DOHH2 (cell line): ENCODE data around the gene PNPLA7.

Experiments
- H3F3A ChIP-seq: fragments of 200-600 bp; sonication (generic), shearing (Covaris generic); 2 replicates; pipeline ENCODE4 v1.6.0; 2016; ENCODE audit warnings: antibody characterized with exemption, mild to moderate bottlenecking; ENCODE audit not compliant: control insufficient read depth, insufficient read depth
- H3K27ac ChIP-seq: fragments of 200-600 bp; sonication (generic); 2 replicates; pipeline ENCODE4 v1.5.1; 2014; ENCODE audit warnings: low read depth, mild to moderate bottlenecking, low read length, moderate library complexity
- H3K27me3 ChIP-seq: fragments of 200-600 bp; sonication (generic); 2 replicates; pipeline ENCODE4 v1.6.1; 2014; ENCODE audit warnings: mild to moderate bottlenecking, low read length, mixed read lengths; ENCODE audit not compliant: control insufficient read depth
- H3K36me3 ChIP-seq: fragments of 200-600 bp; sonication (generic); 2 replicates; pipeline ENCODE4 v1.6.1; 2014; ENCODE audit warnings: mild to moderate bottlenecking, low read length, moderate library complexity, mixed read lengths; ENCODE audit not compliant: control insufficient read depth
- H3K4me1 ChIP-seq: fragments of 200-600 bp; sonication (generic); 2 replicates; pipeline ENCODE4 v1.6.1; 2014; ENCODE audit warnings: mild to moderate bottlenecking, low read length, mixed read lengths; ENCODE audit not compliant: control insufficient read depth
- H3K4me2 ChIP-seq: fragments of 200-600 bp; sonication (generic); 2 replicates; pipeline ENCODE4 v1.6.0; 2014; ENCODE audit warnings: mild to moderate bottlenecking, low read length, moderate library complexity
- H3K4me3 ChIP-seq: fragments of 200-600 bp; sonication (generic); 2 replicates; pipeline ENCODE4 v1.5.1; 2014; ENCODE audit warnings: mild to moderate bottlenecking, low read length, mixed read lengths
- H3K79me2 ChIP-seq: fragments of 200-600 bp; sonication (generic); 2 replicates; pipeline ENCODE4 v1.6.1; 2014; ENCODE audit warnings: mild to moderate bottlenecking, low read length, mixed read lengths; ENCODE audit not compliant: control insufficient read depth
- H3K9me2 ChIP-seq: fragments of 200-600 bp; sonication (generic); replicated peaks from 2 replicates; pipeline ENCODE4 v1.6.1; 2014; ENCODE audit warnings: mild to moderate bottlenecking, low read length, mixed read lengths; ENCODE audit not compliant: control insufficient read depth
- H3K9me3 ChIP-seq: fragments of 200-600 bp; sonication (generic); 2 replicates; pipeline ENCODE4 v1.6.1; 2014; ENCODE audit warnings: antibody characterized with exemption, low read length, mixed read lengths; ENCODE audit not compliant: control insufficient read depth, insufficient read depth
- H4K20me1 ChIP-seq: fragments of 200-600 bp; sonication (generic); 2 replicates; pipeline ENCODE4 v1.6.0; 2014; ENCODE audit warnings: low read depth, mild to moderate bottlenecking, antibody characterized with exemption, low read length, moderate library complexity; ENCODE audit not compliant: control insufficient read depth, insufficient read depth
- EZH2phosphoT487 ChIP-seq: fragments of 200-600 bp; sonication (generic); IDR thresholded peaks from 2 replicates; pipeline ENCODE4 v1.6.1; 2017; ENCODE audit warnings: borderline replicate concordance, mild to moderate bottlenecking, antibody characterized with exemption, low read length, moderate library complexity, mixed read lengths
- TF ChIP-seq, protein P1 (sequence below): fragments of 200-600 bp; sonication (generic); IDR thresholded peaks from one replicate; pipeline ENCODE4 v1.5.1; 2014; ENCODE audit warnings: antibody characterized with exemption, mild to moderate bottlenecking, low read depth, low read length; ENCODE audit not compliant: poor library complexity, severe bottlenecking

Gene PNPLA7

DNA sequence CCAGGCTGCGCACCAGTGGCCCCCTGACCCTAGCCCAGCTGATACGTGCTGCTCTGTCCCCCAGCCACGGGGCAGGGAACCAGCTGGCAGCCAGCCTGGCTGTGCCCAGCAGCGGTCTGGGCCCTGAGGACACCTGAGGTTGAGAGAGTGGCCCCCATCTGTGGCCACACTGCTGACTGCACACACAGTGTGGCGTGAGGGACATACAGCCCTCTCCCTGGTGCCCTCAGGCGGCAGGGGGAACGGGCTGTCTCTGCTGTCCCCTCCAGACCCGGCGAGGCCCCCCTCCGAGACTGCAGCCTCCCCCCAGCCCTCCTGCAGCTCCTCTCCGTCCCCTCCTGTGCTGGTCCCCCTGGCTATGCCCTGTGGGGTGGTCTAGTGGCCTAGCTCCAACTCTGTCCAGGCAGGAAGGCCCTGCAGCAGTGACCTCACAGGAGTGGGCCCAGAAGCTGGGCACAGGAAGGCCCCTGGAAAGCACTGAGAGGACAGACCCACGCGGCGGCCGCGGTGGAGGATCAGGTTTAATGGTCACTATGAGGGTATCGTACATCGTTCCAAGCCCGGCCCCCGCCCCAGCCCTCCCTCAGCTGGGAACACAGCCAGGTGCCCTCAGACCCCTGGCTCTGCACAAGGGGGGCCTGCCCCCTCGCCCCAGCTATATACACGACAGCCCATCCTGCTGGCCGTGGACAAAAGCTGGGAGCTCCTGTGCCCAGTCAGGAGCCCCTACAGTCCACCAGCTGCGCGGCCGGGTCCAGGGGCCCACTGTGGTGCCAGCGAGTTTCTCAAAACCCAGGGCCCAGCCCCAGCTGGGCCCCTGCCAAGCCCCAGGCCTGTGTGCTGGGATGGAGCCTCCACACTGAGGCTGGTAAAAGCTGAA, 102.2 kb downstream of the PNPLA7 start:
- TF ChIP-seq, protein P1, sequence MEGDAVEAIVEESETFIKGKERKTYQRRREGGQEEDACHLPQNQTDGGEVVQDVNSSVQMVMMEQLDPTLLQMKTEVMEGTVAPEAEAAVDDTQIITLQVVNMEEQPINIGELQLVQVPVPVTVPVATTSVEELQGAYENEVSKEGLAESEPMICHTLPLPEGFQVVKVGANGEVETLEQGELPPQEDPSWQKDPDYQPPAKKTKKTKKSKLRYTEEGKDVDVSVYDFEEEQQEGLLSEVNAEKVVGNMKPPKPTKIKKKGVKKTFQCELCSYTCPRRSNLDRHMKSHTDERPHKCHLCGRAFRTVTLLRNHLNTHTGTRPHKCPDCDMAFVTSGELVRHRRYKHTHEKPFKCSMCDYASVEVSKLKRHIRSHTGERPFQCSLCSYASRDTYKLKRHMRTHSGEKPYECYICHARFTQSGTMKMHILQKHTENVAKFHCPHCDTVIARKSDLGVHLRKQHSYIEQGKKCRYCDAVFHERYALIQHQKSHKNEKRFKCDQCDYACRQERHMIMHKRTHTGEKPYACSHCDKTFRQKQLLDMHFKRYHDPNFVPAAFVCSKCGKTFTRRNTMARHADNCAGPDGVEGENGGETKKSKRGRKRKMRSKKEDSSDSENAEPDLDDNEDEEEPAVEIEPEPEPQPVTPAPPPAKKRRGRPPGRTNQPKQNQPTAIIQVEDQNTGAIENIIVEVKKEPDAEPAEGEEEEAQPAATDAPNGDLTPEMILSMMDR: no peak
- TF ChIP-seq EZH2phosphoT487: no peak
- no peak overlapping the region for H3K27ac ChIP-seq
- H3K9me3 ChIP-seq: no peaks in the 10 kb centered on the region
- peaks cover 54% of the 10 kb centered on the region for H3K4me1 ChIP-seq
- no peaks in the 10 kb centered on the region for H3K27me3 ChIP-seq
- H3K9me2 ChIP-seq: no peaks in the 10 kb centered on the region
- no peaks in the 10 kb centered on the region for H3K79me2 ChIP-seq
- H4K20me1 ChIP-seq: no peaks in the 10 kb centered on the region; the same call in 1 of the 2 replicates
- no peak overlapping the region for H3K4me3 ChIP-seq
- no peak overlapping the region for H3K4me2 ChIP-seq
- H3K36me3 ChIP-seq: peaks cover 27% of the 10 kb centered on the region
- 0 out of 2 replicates have a peak, but pooled peaks cover 6% of the 10 kb centered on the region for H3F3A ChIP-seq

DNA sequence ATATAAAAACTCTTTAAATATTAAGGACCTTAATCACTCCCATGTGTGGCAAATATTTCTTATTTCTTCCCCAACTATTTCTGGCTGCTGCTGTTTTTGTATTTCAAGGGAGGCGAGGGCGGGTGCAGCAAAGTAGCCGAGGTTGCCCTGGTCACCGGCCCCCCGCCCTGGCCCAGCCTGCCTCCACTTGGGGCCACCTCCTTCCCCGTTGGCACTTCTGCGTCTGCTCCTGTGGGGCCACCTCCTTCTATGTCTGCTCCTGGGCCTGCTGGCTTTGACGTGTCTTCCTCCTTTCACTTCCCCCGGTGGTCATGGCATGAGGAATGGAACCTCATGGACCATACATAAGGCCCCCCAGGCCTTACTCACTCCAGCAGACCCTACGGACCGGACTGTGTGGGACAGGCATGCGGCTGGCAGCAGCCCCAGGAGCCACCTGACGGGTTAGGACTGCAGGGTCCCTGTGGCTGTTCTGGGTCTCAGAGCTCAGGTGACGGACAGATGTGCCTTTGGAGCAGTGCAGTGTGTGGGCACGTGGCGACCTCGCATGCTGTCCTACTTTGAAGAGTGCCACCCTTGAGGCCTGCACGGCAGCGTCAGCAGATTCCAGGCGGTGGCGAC, 103.2 kb downstream of the PNPLA7 start:
- no peak overlapping the region for H3K4me2 ChIP-seq
- H3K4me1 ChIP-seq: peaks cover 44% of the 10 kb centered on the region
- no peaks in the 10 kb centered on the region for H3K9me3 ChIP-seq
- H3F3A ChIP-seq: peaks cover 11% of the 10 kb centered on the region
- H3K4me3 ChIP-seq: no peak overlapping the region
- peaks cover 17% of the 10 kb centered on the region for H3K36me3 ChIP-seq
- H3K9me2 ChIP-seq: no peaks in the 10 kb centered on the region
- no peak for TF ChIP-seq EZH2phosphoT487
- TF ChIP-seq, protein P1: no peak
- H3K27me3 ChIP-seq: 0 out of 2 replicates have a peak, but pooled peaks cover under 1% of the 10 kb centered on the region
- H3K79me2 ChIP-seq: no peaks in the 10 kb centered on the region
- no peak overlapping the region for H3K27ac ChIP-seq
- no peaks in the 10 kb centered on the region; the same call in 1 of the 2 replicates for H4K20me1 ChIP-seq

DNA sequence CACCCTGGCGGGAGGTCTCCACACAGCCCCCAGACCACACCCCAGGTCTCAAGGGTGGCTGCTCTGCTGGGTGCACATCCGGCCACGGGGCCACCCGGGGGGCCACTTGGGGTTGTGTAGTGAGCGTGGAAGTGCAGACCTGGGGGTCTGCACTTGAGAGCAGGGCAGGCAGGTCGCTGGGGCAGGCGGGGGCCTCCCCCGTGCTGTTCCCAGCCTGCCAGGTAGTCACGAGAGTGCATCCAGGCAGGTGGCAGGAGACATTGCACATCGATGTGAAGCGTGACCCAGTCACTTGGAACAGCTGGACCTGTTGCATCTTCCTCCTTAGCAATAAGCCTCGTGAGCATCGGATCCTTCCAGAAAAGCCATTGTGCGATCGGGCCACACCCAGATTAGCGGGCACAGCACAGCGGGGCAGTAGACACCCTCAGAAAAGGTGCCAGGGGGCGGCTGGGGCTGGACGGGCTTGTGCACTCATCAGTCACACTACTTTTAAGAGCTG, 104.2 kb downstream of the PNPLA7 start:
- H4K20me1 ChIP-seq: no peaks in the 10 kb centered on the region; the same call in 1 of the 2 replicates
- peaks cover 17% of the 10 kb centered on the region for H3K36me3 ChIP-seq
- H3K9me2 ChIP-seq: no peaks in the 10 kb centered on the region
- no peak overlapping the region for H3K27ac ChIP-seq
- H3K4me3 ChIP-seq: peak overlapping the region; percentile 43; the same call in 1 of the 2 replicates
- peaks cover 12% of the 10 kb centered on the region for H3F3A ChIP-seq
- TF ChIP-seq, protein P1: no peak
- no peaks in the 10 kb centered on the region for H3K9me3 ChIP-seq
- H3K27me3 ChIP-seq: 0 out of 2 replicates have a peak, but pooled peaks cover 4% of the 10 kb centered on the region
- no peaks in the 10 kb centered on the region for H3K79me2 ChIP-seq
- H3K4me2 ChIP-seq: peak overlapping the region; percentile 63
- peaks cover 45% of the 10 kb centered on the region for H3K4me1 ChIP-seq
